ENCODE measurements around the gene COG6. TPM values are rescaled to one million over a fixed set of nuclear protein-coding genes. Genes with fewer than 3 reads are reported as not detected.

COG6 gene
- total RNA-seq (2021; ENCODE audit: unreplicated experiment) (24.3 TPM), Bru-seq, nascent RNA (percentile 52 among the genes with signal in this experiment), BruChase-seq, experiment 1, labeled RNA remaining after a 2-hour chase (percentile 55 among the genes with signal in this experiment), BruChase-seq, experiment 2, labeled RNA remaining after a 6-hour chase (percentile 50 among the genes with signal in this experiment)
- 18.3 TPM for polyA plus RNA-seq (2012; ENCODE audit: insufficient read length)
- long read RNA-seq, transcript COG6-204 (19 exons, 3,563 nt): major isoform, 26 of 29 reads
- long read RNA-seq, partial matches to known transcripts: 1 of 29 reads
- long read RNA-seq, other reads (novel, unspliced or antisense): 1 of 29 reads

DNA sequence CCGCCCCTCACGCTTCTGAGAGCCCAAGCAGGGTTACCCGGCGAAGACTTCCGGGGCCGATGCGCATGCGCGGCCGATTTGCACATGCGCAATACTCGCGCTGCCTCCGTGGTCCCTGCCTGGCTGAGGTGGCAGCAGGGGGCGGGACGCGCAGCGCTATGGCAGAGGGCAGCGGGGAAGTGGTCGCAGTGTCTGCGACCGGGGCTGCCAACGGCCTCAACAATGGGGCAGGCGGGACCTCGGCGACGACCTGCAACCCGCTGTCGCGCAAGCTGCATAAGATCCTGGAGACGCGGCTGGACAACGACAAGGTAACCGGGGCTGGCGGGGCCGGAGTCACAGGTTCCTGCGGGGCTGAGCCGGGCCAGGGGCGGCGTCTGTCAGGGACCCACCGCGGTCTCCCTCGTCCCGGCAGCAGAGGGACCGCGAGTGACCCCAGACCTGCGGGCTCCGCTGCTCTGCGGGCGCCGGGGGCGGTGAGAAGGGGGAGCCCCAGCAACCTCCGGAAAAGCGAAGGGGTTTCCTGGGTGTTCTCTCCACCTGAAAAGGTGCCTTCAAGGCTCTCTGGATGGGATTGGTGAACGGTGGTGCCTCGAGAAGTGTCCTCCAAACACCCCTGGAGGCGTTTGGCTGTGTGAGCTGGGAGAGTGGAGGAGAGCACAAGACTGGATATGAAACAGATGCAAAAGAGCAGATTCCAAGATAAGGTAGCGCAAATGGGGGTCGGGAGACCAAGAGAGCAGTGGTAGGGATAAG lies at the start of gene COG6:
TSS of gene COG6 (plus strand) at position 94 of the 756 bp plus-strand sequence. CDS start at position 159, 65 bp downstream.
- DNase-seq (ENCODE audit: low read depth, low spot score): peak; percentile 28
- TF ChIP-seq POLR2AphosphoS5 (IDR thresholded peaks at IDR 0.05; ENCODE audit: low read depth, low read length): peak; percentile 24; the same call in 1 of the 2 replicates
- no peak for TF ChIP-seq CTCF (IDR thresholded peaks at IDR 0.05)
- Histone ChIP-seq H3K36me3 (ENCODE audit: control insufficient read depth, insufficient read depth, low read length) (no peaks in the 10 kb centered on the region), H3K9me3 (ENCODE audit: control insufficient read depth, insufficient read depth, low read depth, low read length) (no peaks in the 10 kb centered on the region), H3K27ac (ENCODE audit: low read length) (peak within 1 kb of the TSS; percentile 41), H3K4me1 (ENCODE audit: control insufficient read depth, insufficient read depth, low read length) (no peaks in the 10 kb centered on the region; the same call in 1 of the 2 replicates), H3K27me3 (ENCODE audit: control insufficient read depth, insufficient read depth, low read length) (no peaks in the 10 kb centered on the region), H3K4me3 (ENCODE audit: low read depth in 2 of 2, low read length in 2 of 2) (peak within 1 kb of the TSS; percentile 83 to 85)
- no TSS peak for BruUV-seq (replicated peaks)
- ChIA-PET POLR2A (interaction anchor here (0.6 kb wide), 1 partner anchor 10 kb away, joined by 3 read pairs; no protein-coding TSS in a partner anchor), CTCF (no interaction called here)
- peak; percentile 97 for ATAC-seq
- in situ Hi-C loops (cut with HindIII; ENCODE audit: low pct_unique_long_range_greater_than_20kb, low sequenced_read_pairs) (no loop called here), intact Hi-C loops (cut with micrococcal nuclease; ENCODE audit: unreplicated experiment) (no loop called here)

DNA sequence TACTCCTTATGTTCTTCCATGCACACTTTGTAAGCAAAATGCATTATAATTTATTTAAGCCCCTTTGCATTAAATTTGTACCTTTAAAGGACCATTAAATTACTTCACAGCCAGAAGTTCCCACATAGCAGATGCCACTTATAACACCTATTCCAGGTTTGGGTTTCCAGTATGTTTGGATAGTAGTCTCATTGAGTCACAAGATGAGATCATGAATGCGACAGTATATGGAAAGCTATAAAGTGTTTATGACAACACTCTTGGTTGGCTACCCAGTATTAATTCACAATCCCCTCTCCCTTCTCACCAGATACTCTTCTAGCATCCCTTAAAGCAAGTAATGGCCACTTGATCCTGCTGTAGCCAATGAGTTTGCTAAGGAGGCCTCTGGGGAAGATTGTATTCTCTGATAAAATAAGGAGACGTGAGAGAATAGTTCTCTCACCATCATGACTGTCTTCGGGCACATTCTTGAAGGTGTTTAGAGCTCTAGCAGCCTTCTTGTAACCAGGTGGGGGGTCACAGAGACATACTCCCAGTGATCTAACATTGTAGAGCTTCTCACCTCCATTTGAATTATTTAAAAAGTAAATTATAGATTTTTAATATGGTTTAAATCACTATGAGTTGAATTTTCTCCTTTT lies 49.7 kb upstream of the COG6 start:
- TF ChIP-seq POLR2AphosphoS5 (IDR thresholded peaks at IDR 0.05; ENCODE audit: low read depth, low read length) (no peak), REST (IDR thresholded peaks at IDR 0.05; ENCODE audit: insufficient read depth in 1 of 2, low read depth in 2 of 2, low read length in 1 of 2) (no peak), SIN3A (IDR thresholded peaks at IDR 0.05; ENCODE audit: borderline replicate concordance, insufficient read depth, low read depth, low read length) (no peak), CTCF (IDR thresholded peaks at IDR 0.05) (no peak), TCF7L2 (IDR thresholded peaks at IDR 0.05; ENCODE audit: low read depth, low read length) (no peak)
- no peaks in the 10 kb centered on the region for H3K27me3 ChIP-seq (ENCODE audit: control insufficient read depth, insufficient read depth, low read length)
- no peak for DNase-seq (ENCODE audit: low read depth, low spot score)
- H3K4me3 ChIP-seq (ENCODE audit: low read depth in 2 of 2, low read length in 2 of 2): no peak overlapping the region
- no peaks in the 10 kb centered on the region for H3K36me3 ChIP-seq (ENCODE audit: control insufficient read depth, insufficient read depth, low read length)
- H3K27ac ChIP-seq (ENCODE audit: low read length): no peak overlapping the region
- intact Hi-C loops (cut with micrococcal nuclease; ENCODE audit: unreplicated experiment): loop anchor here (10.0 kb wide), 1 partner anchor 101 kb away; no protein-coding TSS in a partner anchor
- POLR2A ChIA-PET: interaction anchor here (0.6 kb wide), 1 partner anchor 147 kb away, joined by 16 read pairs; no protein-coding TSS in a partner anchor
- in situ Hi-C loops (cut with HindIII; ENCODE audit: low pct_unique_long_range_greater_than_20kb, low sequenced_read_pairs): no loop called here
- ATAC-seq: no peak
- BruUV-seq (replicated peaks): no TSS peak
- H3K4me1 ChIP-seq (ENCODE audit: control insufficient read depth, insufficient read depth, low read length): peaks cover 4% of the 10 kb centered on the region; the same call in 1 of the 2 replicates
- CTCF ChIA-PET: no interaction called here
- no peaks in the 10 kb centered on the region for H3K9me3 ChIP-seq (ENCODE audit: control insufficient read depth, insufficient read depth, low read depth, low read length)

Measured in Panc1 (cell line).